ENCODE measurements around the gene EDDM13. TPM values are rescaled to one million over a fixed set of nuclear protein-coding genes. Genes with fewer than 3 reads are reported as not detected.

Gene EDDM13
- total and polyA plus RNA-seq, 2 of the 8 experiments (the other 6 are each of a cell fraction or from before 2014, with no cell fraction given) = not detected

DNA sequence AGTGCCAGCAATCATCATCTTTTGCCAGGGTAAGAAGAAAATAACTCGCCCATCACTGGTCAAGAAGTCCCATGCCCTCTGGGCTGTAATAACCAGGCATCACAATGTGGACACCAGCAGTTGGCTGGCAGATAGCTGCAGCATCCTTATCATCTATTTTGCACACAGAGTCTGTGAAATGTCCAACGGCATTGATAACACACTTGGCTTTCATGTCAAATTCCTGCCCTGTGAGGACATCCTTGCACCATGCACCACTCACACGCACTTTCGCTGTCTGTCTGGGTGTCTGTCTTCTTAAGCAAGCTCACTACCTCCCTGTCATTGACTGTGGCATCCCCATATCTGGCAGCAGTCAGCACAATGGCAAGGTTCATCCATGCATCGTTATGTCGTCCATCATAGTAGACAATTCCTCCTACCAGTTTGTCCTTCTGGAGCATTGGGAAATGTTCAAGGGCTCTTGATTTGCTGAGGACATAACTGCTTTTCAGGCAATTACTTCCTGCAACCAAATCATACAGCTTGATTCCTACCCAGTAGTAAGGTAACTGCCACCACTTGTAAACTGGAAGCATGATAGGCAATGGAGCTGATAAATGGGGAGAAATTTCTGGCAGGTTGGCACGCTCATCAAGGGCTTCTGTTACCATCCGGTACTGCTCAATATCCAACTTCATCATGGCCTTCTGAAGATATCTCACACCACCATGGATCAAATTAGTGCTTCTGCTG, 48.9 kb downstream of the EDDM13 start (continued):
- TF ChIP-seq, protein P1, sequence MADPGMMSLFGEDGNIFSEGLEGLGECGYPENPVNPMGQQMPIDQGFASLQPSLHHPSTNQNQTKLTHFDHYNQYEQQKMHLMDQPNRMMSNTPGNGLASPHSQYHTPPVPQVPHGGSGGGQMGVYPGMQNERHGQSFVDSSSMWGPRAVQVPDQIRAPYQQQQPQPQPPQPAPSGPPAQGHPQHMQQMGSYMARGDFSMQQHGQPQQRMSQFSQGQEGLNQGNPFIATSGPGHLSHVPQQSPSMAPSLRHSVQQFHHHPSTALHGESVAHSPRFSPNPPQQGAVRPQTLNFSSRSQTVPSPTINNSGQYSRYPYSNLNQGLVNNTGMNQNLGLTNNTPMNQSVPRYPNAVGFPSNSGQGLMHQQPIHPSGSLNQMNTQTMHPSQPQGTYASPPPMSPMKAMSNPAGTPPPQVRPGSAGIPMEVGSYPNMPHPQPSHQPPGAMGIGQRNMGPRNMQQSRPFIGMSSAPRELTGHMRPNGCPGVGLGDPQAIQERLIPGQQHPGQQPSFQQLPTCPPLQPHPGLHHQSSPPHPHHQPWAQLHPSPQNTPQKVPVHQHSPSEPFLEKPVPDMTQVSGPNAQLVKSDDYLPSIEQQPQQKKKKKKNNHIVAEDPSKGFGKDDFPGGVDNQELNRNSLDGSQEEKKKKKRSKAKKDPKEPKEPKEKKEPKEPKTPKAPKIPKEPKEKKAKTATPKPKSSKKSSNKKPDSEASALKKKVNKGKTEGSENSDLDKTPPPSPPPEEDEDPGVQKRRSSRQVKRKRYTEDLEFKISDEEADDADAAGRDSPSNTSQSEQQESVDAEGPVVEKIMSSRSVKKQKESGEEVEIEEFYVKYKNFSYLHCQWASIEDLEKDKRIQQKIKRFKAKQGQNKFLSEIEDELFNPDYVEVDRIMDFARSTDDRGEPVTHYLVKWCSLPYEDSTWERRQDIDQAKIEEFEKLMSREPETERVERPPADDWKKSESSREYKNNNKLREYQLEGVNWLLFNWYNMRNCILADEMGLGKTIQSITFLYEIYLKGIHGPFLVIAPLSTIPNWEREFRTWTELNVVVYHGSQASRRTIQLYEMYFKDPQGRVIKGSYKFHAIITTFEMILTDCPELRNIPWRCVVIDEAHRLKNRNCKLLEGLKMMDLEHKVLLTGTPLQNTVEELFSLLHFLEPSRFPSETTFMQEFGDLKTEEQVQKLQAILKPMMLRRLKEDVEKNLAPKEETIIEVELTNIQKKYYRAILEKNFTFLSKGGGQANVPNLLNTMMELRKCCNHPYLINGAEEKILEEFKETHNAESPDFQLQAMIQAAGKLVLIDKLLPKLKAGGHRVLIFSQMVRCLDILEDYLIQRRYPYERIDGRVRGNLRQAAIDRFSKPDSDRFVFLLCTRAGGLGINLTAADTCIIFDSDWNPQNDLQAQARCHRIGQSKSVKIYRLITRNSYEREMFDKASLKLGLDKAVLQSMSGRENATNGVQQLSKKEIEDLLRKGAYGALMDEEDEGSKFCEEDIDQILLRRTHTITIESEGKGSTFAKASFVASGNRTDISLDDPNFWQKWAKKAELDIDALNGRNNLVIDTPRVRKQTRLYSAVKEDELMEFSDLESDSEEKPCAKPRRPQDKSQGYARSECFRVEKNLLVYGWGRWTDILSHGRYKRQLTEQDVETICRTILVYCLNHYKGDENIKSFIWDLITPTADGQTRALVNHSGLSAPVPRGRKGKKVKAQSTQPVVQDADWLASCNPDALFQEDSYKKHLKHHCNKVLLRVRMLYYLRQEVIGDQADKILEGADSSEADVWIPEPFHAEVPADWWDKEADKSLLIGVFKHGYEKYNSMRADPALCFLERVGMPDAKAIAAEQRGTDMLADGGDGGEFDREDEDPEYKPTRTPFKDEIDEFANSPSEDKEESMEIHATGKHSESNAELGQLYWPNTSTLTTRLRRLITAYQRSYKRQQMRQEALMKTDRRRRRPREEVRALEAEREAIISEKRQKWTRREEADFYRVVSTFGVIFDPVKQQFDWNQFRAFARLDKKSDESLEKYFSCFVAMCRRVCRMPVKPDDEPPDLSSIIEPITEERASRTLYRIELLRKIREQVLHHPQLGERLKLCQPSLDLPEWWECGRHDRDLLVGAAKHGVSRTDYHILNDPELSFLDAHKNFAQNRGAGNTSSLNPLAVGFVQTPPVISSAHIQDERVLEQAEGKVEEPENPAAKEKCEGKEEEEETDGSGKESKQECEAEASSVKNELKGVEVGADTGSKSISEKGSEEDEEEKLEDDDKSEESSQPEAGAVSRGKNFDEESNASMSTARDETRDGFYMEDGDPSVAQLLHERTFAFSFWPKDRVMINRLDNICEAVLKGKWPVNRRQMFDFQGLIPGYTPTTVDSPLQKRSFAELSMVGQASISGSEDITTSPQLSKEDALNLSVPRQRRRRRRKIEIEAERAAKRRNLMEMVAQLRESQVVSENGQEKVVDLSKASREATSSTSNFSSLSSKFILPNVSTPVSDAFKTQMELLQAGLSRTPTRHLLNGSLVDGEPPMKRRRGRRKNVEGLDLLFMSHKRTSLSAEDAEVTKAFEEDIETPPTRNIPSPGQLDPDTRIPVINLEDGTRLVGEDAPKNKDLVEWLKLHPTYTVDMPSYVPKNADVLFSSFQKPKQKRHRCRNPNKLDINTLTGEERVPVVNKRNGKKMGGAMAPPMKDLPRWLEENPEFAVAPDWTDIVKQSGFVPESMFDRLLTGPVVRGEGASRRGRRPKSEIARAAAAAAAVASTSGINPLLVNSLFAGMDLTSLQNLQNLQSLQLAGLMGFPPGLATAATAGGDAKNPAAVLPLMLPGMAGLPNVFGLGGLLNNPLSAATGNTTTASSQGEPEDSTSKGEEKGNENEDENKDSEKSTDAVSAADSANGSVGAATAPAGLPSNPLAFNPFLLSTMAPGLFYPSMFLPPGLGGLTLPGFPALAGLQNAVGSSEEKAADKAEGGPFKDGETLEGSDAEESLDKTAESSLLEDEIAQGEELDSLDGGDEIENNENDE (IDR thresholded peaks at IDR 0.05; ENCODE audit: insufficient replicate concordance, low read length) = no peak
- TF ChIP-seq BACH1 (IDR thresholded peaks at IDR 0.05; ENCODE audit: low read length) = no peak
- no peak for TF ChIP-seq SIRT6 (IDR thresholded peaks at IDR 0.05; ENCODE audit: low read length)
- TF ChIP-seq SIX5 (IDR thresholded peaks at IDR 0.05; ENCODE audit: low read depth, low read length) = no peak
- TF ChIP-seq TBP (IDR thresholded peaks at IDR 0.05; ENCODE audit: low read depth, low read length) = no peak
- TF ChIP-seq SRF (IDR thresholded peaks at IDR 0.05; ENCODE audit: low read depth, low read length) = no peak
- no peak for TF ChIP-seq CBX5 (IDR thresholded peaks at IDR 0.05; ENCODE audit: low read depth, low read length)
- no peak for TF ChIP-seq GTF2F1 (IDR thresholded peaks at IDR 0.05; ENCODE audit: borderline replicate concordance, low read depth, low read length)
- TF ChIP-seq, protein P2, sequence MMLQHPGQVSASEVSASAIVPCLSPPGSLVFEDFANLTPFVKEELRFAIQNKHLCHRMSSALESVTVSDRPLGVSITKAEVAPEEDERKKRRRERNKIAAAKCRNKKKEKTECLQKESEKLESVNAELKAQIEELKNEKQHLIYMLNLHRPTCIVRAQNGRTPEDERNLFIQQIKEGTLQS (IDR thresholded peaks at IDR 0.05; ENCODE audit: insufficient read depth, low read depth, low read length) = no peak
- no peak for TF ChIP-seq RFX5 (IDR thresholded peaks at IDR 0.05; ENCODE audit: borderline replicate concordance, low read depth, low read length)
- no peak for TF ChIP-seq ASH2L (IDR thresholded peaks at IDR 0.05; ENCODE audit: low read length)
